Sigmoid colon (tissue), 7 donors: ENCODE measurements around the gene GPR39. TPM values are rescaled to one million over a fixed set of nuclear protein-coding genes. Genes with fewer than 3 reads are reported as not detected.

Experiments
- DNase-seq: peaks from one replicate; pipeline ENCODE4 v3.0.0-alpha.2; 2019
- H3K27ac ChIP-seq, 4 donors: fragments of 200-600 bp; sonication (generic); one replicate each; pipeline ENCODE4 v1.5.1; 2016 to 2019; ENCODE audit warnings: mild to moderate bottlenecking in 1 of 4
- H3K27me3 ChIP-seq, 3 donors: fragments of 200-600 bp; sonication (generic); one replicate each; pipeline ENCODE4 v1.5.1; 2019; ENCODE audit warnings: mild to moderate bottlenecking in 1 of 3
- H3K36me3 ChIP-seq, 4 donors: fragments of 200-600 bp; sonication (generic); one replicate each; pipeline ENCODE4 v1.5.1; 2016 to 2019
- H3K4me1 ChIP-seq, 4 donors: fragments of 200-600 bp; sonication (generic); one replicate each; pipeline ENCODE4 v1.5.1; 2017 to 2019
- H3K4me3 ChIP-seq, 4 donors: fragments of 200-600 bp; sonication (generic); one replicate each; pipeline ENCODE4 v1.5.1; 2017 to 2019; ENCODE audit warnings: mild to moderate bottlenecking in 2 of 4, moderate library complexity in 1 of 4
- H3K9me3 ChIP-seq, 4 donors: fragments of 200-600 bp in 3 of 4; sonication (generic) in 3 of 4; one replicate each; pipeline versions ENCODE4 v1.5.1 to v1.6.1; 2013 to 2019
- CTCF ChIP-seq, 4 experiments: fragments of 450-650 bp in 3 of 4; fragments of 200-600 bp in 1 of 4; IDR thresholded peaks; one replicate each; pipeline ENCODE4 v1.5.1; 2016 to 2019; ENCODE audit warnings: antibody characterized with exemption in 4 of 4, mild to moderate bottlenecking in 3 of 4, moderate library complexity in 2 of 4
- EP300 ChIP-seq, 4 donors: sonication (generic); formaldehyde crosslinking; IDR thresholded peaks; one replicate each; pipeline ENCODE4 v1.6.1; 2017; ENCODE audit warnings: antibody characterized with exemption in 4 of 4
- POLR2A ChIP-seq, 2 donors: fragments of 450-650 bp; IDR thresholded peaks; one replicate each; pipeline ENCODE4 v1.6.1; 2016; ENCODE audit warnings: antibody characterized with exemption in 2 of 2, mild to moderate bottlenecking in 2 of 2, moderate library complexity in 2 of 2
- POLR2AphosphoS5 ChIP-seq, 4 donors: sonication (generic); formaldehyde crosslinking; IDR thresholded peaks; one replicate each; pipeline ENCODE4 v1.6.1; 2017; ENCODE audit warnings: antibody characterized with exemption in 4 of 4
- WGBS, 2 donors: extraction: QIAGEN DNeasy Blood & Tissue Kit; methylation state at CpG; one replicate each; pipeline ENCODE4 v1.1.7; 2013; 5-methylcytosine and 5-hydroxymethylcytosine counted together
- intact Hi-C: fragments of 100-400 bp; cut with DNase I; formaldehyde crosslinking; loops from one replicate; pipeline ENCODE4 v1.15.1; 2023
- polyA plus RNA-seq, 3 donors: library from polyadenylated mRNA; stranded (reverse); fragments of 200-250 nt; gene quantifications; one replicate each; pipeline ENCODE4 v1.2.3, GENCODE V29; 2013
- total RNA-seq, 4 donors: library from RNA; depleted of rRNA; stranded (reverse); fragments of >200 nt; gene quantifications; one replicate each; pipeline ENCODE4 v1.1.0, GENCODE V29; 2016
- donor health status: healthy with polysubstance abuse.
- donor health status: Bipolar disorder and iron deficiency.
- donor health status: healthy.

The GPR39 gene
- total and polyA plus RNA-seq, 7 donors: 0.28 to 7.7 (median 1.6) TPM; not detected in 1

- Histone ChIP-seq H3K36me3 (no peaks in the 10 kb centered on the region), H3K27me3 (no peaks in the 10 kb centered on the region), H3K27ac (no peak overlapping the region), H3K9me3 (no peaks in the 10 kb centered on the region), H3K4me3 (no peak overlapping the region), H3K4me1 (no peaks in the 10 kb centered on the region)
- no peak for DNase-seq
- WGBS, 2 donors: 88 to 91% methylated on average over 6 of the region's 6 CpGs
- intact Hi-C loops: no loop called here
- TF ChIP-seq CTCF (IDR thresholded peaks at IDR 0.05) (no peak), POLR2A (IDR thresholded peaks at IDR 0.05) (no peak), POLR2AphosphoS5 (IDR thresholded peaks at IDR 0.05) (no peak), EP300 (IDR thresholded peaks at IDR 0.05) (no peak)
Observed at GRCh38 chr2:132566379-132566778, 149.8 kb downstream of the GPR39 start.

- TF ChIP-seq POLR2AphosphoS5 (IDR thresholded peaks at IDR 0.05): no peak
- no peak for TF ChIP-seq CTCF (IDR thresholded peaks at IDR 0.05)
- TF ChIP-seq POLR2A (IDR thresholded peaks at IDR 0.05): no peak
- no peak for TF ChIP-seq EP300 (IDR thresholded peaks at IDR 0.05)
- H3K9me3 ChIP-seq: no peaks in the 10 kb centered on the region
- 94% methylated on average over 5 of the region's 5 CpGs for WGBS, 2 donors
- no peak overlapping the region for H3K4me3 ChIP-seq
- intact Hi-C loops: no loop called here
- H3K36me3 ChIP-seq: no peaks in the 10 kb centered on the region
- DNase-seq: no peak
- H3K27me3 ChIP-seq: no peaks in the 10 kb centered on the region
- H3K27ac ChIP-seq: no peak overlapping the region
- no peaks in the 10 kb centered on the region for H3K4me1 ChIP-seq
Observed at GRCh38 chr2:132567682-132568081, 151.1 kb downstream of the GPR39 start.

GRCh38 chr2:132568656-132569055 lies 152.1 kb downstream of the GPR39 start:
- H3K36me3 ChIP-seq: no peaks in the 10 kb centered on the region
- no peak for DNase-seq
- WGBS, 2 donors: 91 to 95% methylated on average over 3 of the region's 3 CpGs
- intact Hi-C loops: no loop called here
- H3K27ac ChIP-seq: no peak overlapping the region
- no peak overlapping the region for H3K4me3 ChIP-seq
- H3K27me3 ChIP-seq: no peaks in the 10 kb centered on the region
- H3K4me1 ChIP-seq: no peaks in the 10 kb centered on the region
- no peaks in the 10 kb centered on the region for H3K9me3 ChIP-seq
- no peak for TF ChIP-seq POLR2A (IDR thresholded peaks at IDR 0.05)
- no peak for TF ChIP-seq CTCF (IDR thresholded peaks at IDR 0.05)

GRCh38 chr2:132573444-132574007 lies 156.9 kb downstream of the GPR39 start:
- Histone ChIP-seq H3K27me3 (no peaks in the 10 kb centered on the region), H3K9me3 (no peaks in the 10 kb centered on the region), H3K4me1 (no peaks in the 10 kb centered on the region), H3K4me3 (no peak overlapping the region), H3K36me3 (no peaks in the 10 kb centered on the region), H3K27ac (no peak overlapping the region)
- intact Hi-C loops: no loop called here
- 89 to 97% methylated on average over 3 of the region's 3 CpGs for WGBS, 2 donors
- no peak for TF ChIP-seq POLR2A (IDR thresholded peaks at IDR 0.05)
- TF ChIP-seq CTCF (IDR thresholded peaks at IDR 0.05): no peak
- TF ChIP-seq POLR2AphosphoS5 (IDR thresholded peaks at IDR 0.05): no peak
- no peak for TF ChIP-seq EP300 (IDR thresholded peaks at IDR 0.05)
- no peak for DNase-seq

- no peak overlapping the region for H3K4me3 ChIP-seq
- TF ChIP-seq EP300 (IDR thresholded peaks at IDR 0.05): no peak
- no peak for TF ChIP-seq CTCF (IDR thresholded peaks at IDR 0.05)
- TF ChIP-seq POLR2A (IDR thresholded peaks at IDR 0.05): no peak
- no peak for TF ChIP-seq POLR2AphosphoS5 (IDR thresholded peaks at IDR 0.05)
Observed at GRCh38 chr2:132577686-132578085, 161.1 kb downstream of the GPR39 start.

More at GRCh38 chr2:132577686-132578085, 161.1 kb downstream of the GPR39 start:
- H3K9me3 ChIP-seq: no peaks in the 10 kb centered on the region
- no peaks in the 10 kb centered on the region for H3K4me1 ChIP-seq
- intact Hi-C loops: no loop called here
- H3K27ac ChIP-seq: no peak overlapping the region
- WGBS, 2 donors: 41 to 86% methylated on average over 2 of the region's 2 CpGs
- DNase-seq: no peak
- no peaks in the 10 kb centered on the region for H3K27me3 ChIP-seq
- H3K36me3 ChIP-seq: no peaks in the 10 kb centered on the region
